GM12875 (cell line): ENCODE measurements around the gene RBM26.

Experiments used
- H3K4me3 ChIP-seq: one replicate; pipeline ENCODE4 v1.5.1; 2011; ENCODE audit warnings: low read depth, low read length, control low read depth
- CTCF ChIP-seq: IDR thresholded peaks from 2 replicates; pipeline ENCODE4 v1.5.1; 2011; ENCODE audit warnings: low read depth, mild to moderate bottlenecking, control low read depth, inconsistent platforms, low read length, moderate library complexity, borderline replicate concordance; ENCODE audit not compliant: insufficient read depth

The RBM26 gene

GRCh38 chr13:79314652-79315051, 91.4 kb downstream of the RBM26 start:
- no peak overlapping the region for H3K4me3 ChIP-seq
- TF ChIP-seq CTCF = no peak

GRCh38 chr13:79312340-79312855, 93.7 kb downstream of the RBM26 start:
- no peak for TF ChIP-seq CTCF
- no peak overlapping the region for H3K4me3 ChIP-seq

- no peak overlapping the region for H3K4me3 ChIP-seq
- no peak for TF ChIP-seq CTCF
Measured at GRCh38 chr13:79311386-79311785, 94.7 kb downstream of the RBM26 start.

- no peak overlapping the region for H3K4me3 ChIP-seq
- no peak for TF ChIP-seq CTCF
Measured at GRCh38 chr13:79309690-79310089, 96.4 kb downstream of the RBM26 start.

- no peak for TF ChIP-seq CTCF
Measured at GRCh38 chr13:79307866-79308298, 98.2 kb downstream of the RBM26 start.

GRCh38 chr13:79307433-79307861, 98.6 kb downstream of the RBM26 start:
- no peak for TF ChIP-seq CTCF
- no peak overlapping the region for H3K4me3 ChIP-seq

More at GRCh38 chr13:79307866-79308298, 98.2 kb downstream of the RBM26 start:
- H3K4me3 ChIP-seq = no peak overlapping the region

- no peak for TF ChIP-seq CTCF
- no peak overlapping the region for H3K4me3 ChIP-seq
Measured at GRCh38 chr13:79306650-79307049, 99.4 kb downstream of the RBM26 start.
